ENCODE results near the gene MCC.

DNA sequence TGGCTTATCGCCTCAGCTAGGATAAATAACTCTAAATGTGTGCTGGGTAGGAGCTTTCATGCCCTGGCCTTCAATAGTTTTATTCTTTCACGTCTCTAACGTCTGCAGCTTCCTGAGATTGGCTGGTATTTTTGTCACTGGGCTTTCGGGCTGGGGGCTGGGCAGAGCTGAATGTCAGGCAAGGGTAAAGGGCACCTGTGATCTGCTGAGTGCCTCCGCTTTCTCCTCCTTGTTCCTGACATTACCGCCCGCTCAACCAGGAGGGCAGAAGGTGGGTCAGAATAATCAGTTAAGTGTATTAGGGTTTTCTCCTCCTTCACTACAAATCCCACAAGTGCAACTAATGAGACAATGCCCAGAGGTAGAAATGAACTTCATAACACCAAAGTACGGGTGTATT, 270.1 kb downstream of the MCC start:
- TF ChIP-seq, protein P1, sequence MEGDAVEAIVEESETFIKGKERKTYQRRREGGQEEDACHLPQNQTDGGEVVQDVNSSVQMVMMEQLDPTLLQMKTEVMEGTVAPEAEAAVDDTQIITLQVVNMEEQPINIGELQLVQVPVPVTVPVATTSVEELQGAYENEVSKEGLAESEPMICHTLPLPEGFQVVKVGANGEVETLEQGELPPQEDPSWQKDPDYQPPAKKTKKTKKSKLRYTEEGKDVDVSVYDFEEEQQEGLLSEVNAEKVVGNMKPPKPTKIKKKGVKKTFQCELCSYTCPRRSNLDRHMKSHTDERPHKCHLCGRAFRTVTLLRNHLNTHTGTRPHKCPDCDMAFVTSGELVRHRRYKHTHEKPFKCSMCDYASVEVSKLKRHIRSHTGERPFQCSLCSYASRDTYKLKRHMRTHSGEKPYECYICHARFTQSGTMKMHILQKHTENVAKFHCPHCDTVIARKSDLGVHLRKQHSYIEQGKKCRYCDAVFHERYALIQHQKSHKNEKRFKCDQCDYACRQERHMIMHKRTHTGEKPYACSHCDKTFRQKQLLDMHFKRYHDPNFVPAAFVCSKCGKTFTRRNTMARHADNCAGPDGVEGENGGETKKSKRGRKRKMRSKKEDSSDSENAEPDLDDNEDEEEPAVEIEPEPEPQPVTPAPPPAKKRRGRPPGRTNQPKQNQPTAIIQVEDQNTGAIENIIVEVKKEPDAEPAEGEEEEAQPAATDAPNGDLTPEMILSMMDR (IDR thresholded peaks at IDR 0.05) = no peak
- TF ChIP-seq POLR2A (IDR thresholded peaks at IDR 0.05) = no peak
